Fibroblast of villous mesenchyme (primary cell): Measurements from ENCODE around the gene TMEM184B. TPM values are rescaled to one million over a fixed set of nuclear protein-coding genes. Genes with fewer than 3 reads are reported as not detected.

Experiments
- DNase-seq: peaks from one replicate; pipeline ENCODE4 v3.0.0-alpha.2; 2010; ENCODE audit warnings: low read depth
- H3K4me3 ChIP-seq: 2 replicates; pipeline ENCODE4 v1.5.1; 2011; ENCODE audit warnings: low read depth, mild to moderate bottlenecking, low read length
- total RNA-seq: library from RNA; depleted of rRNA; stranded (reverse); fragments of >200 nt; gene quantifications from 2 replicates; pipeline ENCODE4 v1.2.3, GENCODE V29; 2012
- TF ChIP-seq, protein P1 (sequence below): IDR thresholded peaks from 2 replicates; pipeline ENCODE4 v1.5.1; 2012; ENCODE audit warnings: low read depth, mild to moderate bottlenecking, low read length; ENCODE audit not compliant: insufficient read depth

Gene TMEM184B
- total RNA-seq, 1 donor = 44.9 TPM

DNA sequence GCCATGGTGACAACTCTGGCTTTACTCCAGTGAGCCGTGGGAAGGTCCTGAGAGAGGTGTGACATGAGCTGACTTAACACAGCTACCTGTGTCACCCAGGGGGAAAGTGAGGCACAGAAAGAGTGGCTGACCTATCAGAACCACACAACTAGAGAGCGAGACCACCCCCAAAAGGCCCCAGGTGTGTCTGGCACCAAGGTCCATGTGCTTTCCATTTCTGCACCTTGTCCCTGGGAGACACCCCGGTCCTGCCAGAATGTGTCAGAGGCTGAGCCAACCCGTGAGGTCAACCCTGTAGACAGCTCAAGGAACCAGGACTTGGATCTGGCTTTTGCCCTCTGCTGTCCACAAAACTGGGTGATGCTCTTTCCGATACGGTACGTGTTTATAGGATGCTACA, 61.3 kb downstream of the TMEM184B start:
- TF ChIP-seq, protein P1, sequence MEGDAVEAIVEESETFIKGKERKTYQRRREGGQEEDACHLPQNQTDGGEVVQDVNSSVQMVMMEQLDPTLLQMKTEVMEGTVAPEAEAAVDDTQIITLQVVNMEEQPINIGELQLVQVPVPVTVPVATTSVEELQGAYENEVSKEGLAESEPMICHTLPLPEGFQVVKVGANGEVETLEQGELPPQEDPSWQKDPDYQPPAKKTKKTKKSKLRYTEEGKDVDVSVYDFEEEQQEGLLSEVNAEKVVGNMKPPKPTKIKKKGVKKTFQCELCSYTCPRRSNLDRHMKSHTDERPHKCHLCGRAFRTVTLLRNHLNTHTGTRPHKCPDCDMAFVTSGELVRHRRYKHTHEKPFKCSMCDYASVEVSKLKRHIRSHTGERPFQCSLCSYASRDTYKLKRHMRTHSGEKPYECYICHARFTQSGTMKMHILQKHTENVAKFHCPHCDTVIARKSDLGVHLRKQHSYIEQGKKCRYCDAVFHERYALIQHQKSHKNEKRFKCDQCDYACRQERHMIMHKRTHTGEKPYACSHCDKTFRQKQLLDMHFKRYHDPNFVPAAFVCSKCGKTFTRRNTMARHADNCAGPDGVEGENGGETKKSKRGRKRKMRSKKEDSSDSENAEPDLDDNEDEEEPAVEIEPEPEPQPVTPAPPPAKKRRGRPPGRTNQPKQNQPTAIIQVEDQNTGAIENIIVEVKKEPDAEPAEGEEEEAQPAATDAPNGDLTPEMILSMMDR = no peak
- no peak overlapping the region for H3K4me3 ChIP-seq
- no peak for DNase-seq

DNA sequence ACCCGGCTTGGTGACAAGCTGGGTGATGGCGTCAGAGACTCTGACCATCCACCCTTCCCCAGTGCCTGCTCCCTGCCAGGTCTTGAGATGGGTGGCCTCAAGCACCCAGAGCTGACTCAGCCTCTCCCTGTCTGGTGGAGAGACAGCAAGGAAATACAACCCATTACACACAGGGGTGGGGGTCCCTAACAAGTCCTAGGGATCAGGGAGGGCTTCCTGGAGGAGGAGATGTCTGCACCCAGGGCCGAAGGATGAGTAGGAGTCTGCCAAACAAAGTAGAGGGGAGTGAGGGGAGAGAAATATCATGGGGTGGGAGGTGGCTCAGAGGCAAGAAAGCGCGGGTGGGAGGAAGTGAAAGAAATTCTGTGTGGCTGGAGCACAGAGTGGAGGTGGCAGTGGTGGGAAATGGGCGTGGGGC, 64.2 kb downstream of the TMEM184B start:
- no peak overlapping the region for H3K4me3 ChIP-seq
- TF ChIP-seq, protein P1 = no peak
- DNase-seq = no peak

DNA sequence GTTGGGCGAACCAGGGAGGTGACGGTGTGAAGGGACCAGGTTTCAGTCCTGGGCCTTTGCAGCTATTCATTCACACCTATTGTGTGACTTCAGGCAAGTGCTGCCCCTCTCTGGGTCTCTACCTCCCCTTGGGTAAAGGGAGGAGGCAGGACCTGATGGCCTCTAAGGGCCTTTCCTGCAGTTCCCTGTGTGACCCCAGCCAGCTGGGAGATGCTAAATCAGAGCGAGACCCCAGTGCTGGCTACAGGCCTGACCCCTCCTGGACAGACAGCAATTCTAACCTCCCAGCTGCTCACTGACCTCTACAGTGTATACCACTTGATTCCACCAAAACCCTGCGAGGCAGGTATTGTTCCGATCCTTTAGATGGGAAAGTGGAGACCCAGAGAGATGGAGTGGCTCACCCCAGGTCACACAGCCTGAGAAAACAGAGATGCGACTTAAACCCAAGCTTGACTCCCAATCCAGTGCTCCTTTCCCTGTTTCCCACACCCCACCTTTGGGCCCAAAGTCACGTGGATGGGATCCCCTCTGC, 64.8 kb downstream of the TMEM184B start:
- H3K4me3 ChIP-seq = no peak overlapping the region
- DNase-seq = no peak
- TF ChIP-seq, protein P1 = no peak

DNA sequence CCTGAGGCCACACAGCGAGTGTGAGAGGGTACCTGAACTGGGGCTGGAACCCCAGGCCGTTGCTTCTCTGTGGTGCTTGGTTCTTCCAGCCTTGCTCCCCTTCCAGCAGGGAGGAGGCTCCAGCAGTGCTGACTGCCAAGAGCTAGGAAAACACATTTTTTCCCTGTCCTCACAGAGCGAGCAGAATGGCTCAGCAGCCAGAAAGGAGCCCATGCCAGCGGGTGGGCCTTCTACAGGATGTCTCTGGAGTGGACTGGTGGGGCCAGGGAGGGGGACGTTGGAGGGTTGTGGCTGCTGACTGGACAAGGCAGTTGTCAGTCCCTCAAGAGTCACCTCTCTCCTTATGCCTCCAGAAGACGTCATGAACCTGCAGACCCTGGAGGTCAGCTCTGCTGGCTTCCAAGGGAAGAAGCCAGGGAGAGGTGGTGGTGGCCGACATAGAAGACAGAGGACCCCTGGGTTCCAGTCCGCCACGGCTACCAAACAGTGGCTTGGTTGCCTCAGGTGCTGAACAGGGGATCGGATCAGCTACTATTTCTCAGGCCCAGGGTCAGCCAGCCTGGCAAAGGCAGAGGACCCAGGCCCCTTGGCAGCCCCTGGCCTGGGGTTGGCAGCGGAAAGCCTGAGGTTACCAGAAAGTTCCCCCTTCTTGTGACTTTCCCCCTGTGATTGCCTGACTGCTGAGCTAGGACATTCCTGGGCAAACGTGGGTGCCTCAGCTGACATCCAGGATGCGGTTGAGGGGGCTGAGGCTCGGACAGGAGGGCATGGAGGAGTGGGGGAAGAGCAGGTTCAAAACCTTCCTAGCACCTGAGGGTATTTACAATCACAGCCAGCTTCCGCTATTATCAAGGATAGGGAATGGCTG, 67.3 kb downstream of the TMEM184B start:
- TF ChIP-seq, protein P1 = no peak
- peak; percentile 60 for DNase-seq
- no peak overlapping the region for H3K4me3 ChIP-seq

DNA sequence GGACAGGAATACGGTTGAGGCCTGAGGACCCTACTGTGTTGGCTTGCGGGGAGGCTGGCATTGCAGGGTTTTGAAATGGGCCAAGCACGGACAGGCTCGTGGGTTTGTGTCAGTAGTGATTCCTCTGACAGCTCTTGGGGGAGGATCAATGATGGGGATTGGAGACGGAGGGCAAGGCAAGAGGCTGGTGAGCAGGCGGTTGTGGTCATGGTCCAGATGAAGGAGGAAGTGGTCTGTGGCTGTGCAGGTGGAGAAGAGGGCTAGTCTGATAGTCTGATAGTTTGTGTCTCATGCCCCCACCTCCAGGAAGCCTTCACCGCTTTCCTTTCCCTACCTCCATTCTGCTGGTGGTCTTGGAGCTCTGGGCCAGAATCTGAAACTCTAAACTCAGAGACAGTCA, 68.0 kb downstream of the TMEM184B start:
- no peak for DNase-seq
- TF ChIP-seq, protein P1 = no peak
- no peak overlapping the region for H3K4me3 ChIP-seq

DNA sequence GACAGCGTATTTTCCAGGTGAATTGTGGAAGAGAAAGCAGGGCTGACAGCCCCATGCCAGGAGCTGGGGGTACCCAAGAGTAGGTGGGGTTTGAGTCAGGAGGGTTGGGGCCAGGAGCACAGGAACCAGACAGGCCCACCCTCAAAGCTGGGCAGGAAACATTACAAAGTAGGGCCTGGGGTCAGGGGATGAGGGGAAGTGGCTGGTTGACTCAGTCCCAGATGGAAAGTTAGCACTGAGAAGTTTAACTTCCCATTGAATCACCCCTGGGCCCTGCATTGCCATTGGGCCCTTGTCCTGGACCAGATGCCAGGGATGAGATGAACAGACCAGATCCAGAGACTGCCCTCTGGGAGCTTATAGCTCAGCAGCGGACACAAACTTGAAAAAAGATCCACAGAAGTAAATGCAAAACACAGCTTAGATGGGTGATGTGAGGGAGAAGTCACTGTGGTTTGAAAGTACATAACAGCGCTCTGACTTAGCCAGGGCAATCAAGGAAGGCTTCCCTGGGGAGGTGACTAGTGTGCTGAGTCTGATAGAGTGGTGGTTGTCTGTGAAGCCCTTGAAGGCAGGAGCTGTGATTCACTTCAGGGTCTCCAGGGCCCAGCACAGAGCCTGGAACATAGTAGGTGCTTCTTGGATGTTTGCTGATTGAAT, 68.8 kb downstream of the TMEM184B start:
- peak; percentile 36 for DNase-seq
- TF ChIP-seq, protein P1 = no peak
- H3K4me3 ChIP-seq = peak overlapping the region; percentile 75
